ENCODE results near the gene NUP160. TPM values are rescaled to one million over a fixed set of nuclear protein-coding genes. Genes with fewer than 3 reads are reported as not detected.
"Not testable (repeated sequence)": the region's sequence is repeated elsewhere in the genome, so short reads cannot be mapped to it uniquely, and the experiment has no call there.

Gene NUP160
- total RNA-seq, 1 experiment from 2014 or later = 53.8 TPM

DNA sequence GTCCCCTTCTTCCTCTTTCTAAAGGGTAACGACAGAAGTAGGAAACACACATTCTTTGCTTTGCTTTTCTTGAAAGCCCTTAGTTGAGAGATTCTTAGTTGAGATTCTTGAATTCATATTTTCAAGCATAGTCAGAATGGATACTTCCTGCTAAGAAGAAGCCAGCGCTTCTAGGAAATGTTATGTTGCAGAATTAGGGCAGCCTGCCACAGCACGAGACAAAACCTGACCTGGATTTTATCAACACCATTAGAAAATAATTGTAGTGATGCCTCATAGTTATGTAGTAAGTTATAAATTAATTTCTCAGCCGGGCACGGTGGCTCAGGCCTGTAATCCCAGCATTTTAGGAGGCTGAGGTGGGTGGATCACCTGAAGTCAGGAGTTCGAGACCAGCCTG is 37.9 kb upstream of the NUP160 start:
- H3K36me3 ChIP-seq (ENCODE audit: control insufficient read depth in 1 of 2, insufficient read depth in 2 of 2, low read length in 2 of 2) = no peaks in the 10 kb centered on the region
- no peaks in the 10 kb centered on the region for H3K9me2 ChIP-seq (ENCODE audit: insufficient read depth)
- H3K4me1 ChIP-seq (ENCODE audit: control insufficient read depth in 1 of 2, insufficient read depth in 2 of 2, low read length in 2 of 2) = no peaks in the 10 kb centered on the region
- no TSS peak for BruUV-seq (replicated peaks)
- no peaks in the 10 kb centered on the region for H3K79me2 ChIP-seq (ENCODE audit: insufficient read depth, low read length)
- ChIA-PET CTCF (no interaction called here), RAD21 (ENCODE audit: low non-redundant PET in 1 of 2, low total read pairs in 2 of 2, uncharacterized antibody in 2 of 2, unreplicated experiment in 2 of 2) (no interaction called here), POLR2A (no interaction called here)
- DNase-seq (ENCODE audit: low read depth, low spot score) = no peak
- no peaks in the 10 kb centered on the region for H3K9me3 ChIP-seq (ENCODE audit: control insufficient read depth in 1 of 2, insufficient read depth in 1 of 2, low read depth in 1 of 2, low read length in 2 of 2)
- no peak overlapping the region for H2AFZ ChIP-seq (ENCODE audit: low read depth, low read length, poor library complexity, severe bottlenecking)
- H3K4me2 ChIP-seq (ENCODE audit: low read length) = no peak overlapping the region
- no peak overlapping the region for H3K27ac ChIP-seq (ENCODE audit: low read depth, low read length)
- no peak overlapping the region for H3K9ac ChIP-seq (ENCODE audit: low read length)
- ATAC-seq = no peak
- H3K27me3 ChIP-seq (ENCODE audit: insufficient read depth, low read length) = no peaks in the 10 kb centered on the region
- intact Hi-C loops (cut with micrococcal nuclease) = no loop called here
- TF ChIP-seq ZNF274 (IDR thresholded peaks at IDR 0.05; ENCODE audit: low read depth, low read length) (no peak), SRF (IDR thresholded peaks at IDR 0.05; ENCODE audit: low read depth) (no peak), ZFX (IDR thresholded peaks at IDR 0.05) (no peak), ELF1 (IDR thresholded peaks at IDR 0.05; ENCODE audit: borderline replicate concordance, low read depth) (no peak), RAD21 (IDR thresholded peaks at IDR 0.05; ENCODE audit: low read depth) (no peak)
- H4K20me1 ChIP-seq (ENCODE audit: insufficient read depth) = no peaks in the 10 kb centered on the region
- no peak overlapping the region for H3K4me3 ChIP-seq (replicated peaks in 1 of 2; ENCODE audit: low read depth in 1 of 2, low read length in 2 of 2)

DNA sequence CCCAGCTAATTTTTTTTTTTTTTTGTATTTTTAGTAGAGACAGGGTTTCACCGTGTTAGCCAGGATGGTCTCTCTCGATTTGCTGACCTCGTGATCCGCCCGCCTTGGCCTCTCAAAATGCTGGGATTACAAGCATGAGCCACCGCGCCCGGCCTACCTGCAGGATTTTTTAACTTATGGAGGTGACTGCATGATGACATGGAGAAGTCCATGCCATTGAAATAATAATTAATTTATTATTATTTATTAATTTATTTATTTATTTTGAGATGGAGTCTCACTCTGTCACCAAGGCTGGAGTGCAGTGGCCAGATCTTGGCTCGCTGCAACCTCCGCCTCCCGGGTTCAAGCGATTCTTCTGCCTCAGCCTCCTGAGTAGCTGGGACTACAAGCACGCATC is 34.3 kb upstream of the NUP160 start:
- DNase-seq (ENCODE audit: low read depth, low spot score); BruUV-seq (replicated peaks); H3K9me2 ChIP-seq (ENCODE audit: insufficient read depth); H3K4me1 ChIP-seq (ENCODE audit: control insufficient read depth in 1 of 2, insufficient read depth in 2 of 2, low read length in 2 of 2); H3K79me2 ChIP-seq (ENCODE audit: insufficient read depth, low read length); H3K9me3 ChIP-seq (ENCODE audit: control insufficient read depth in 1 of 2, insufficient read depth in 1 of 2, low read depth in 1 of 2, low read length in 2 of 2); H4K20me1 ChIP-seq (ENCODE audit: insufficient read depth); CTCF ChIA-PET; H3K27me3 ChIP-seq (ENCODE audit: insufficient read depth, low read length); H3K27ac ChIP-seq (ENCODE audit: low read depth, low read length); H2AFZ ChIP-seq (ENCODE audit: low read depth, low read length, poor library complexity, severe bottlenecking); H3K9ac ChIP-seq (ENCODE audit: low read length); RAD21 ChIA-PET (ENCODE audit: low non-redundant PET in 1 of 2, low total read pairs in 2 of 2, uncharacterized antibody in 2 of 2, unreplicated experiment in 2 of 2); H3K36me3 ChIP-seq (ENCODE audit: control insufficient read depth in 1 of 2, insufficient read depth in 2 of 2, low read length in 2 of 2); ATAC-seq; H3K4me2 ChIP-seq (ENCODE audit: low read length); intact Hi-C loops (cut with micrococcal nuclease); H3K4me3 ChIP-seq (replicated peaks in 1 of 2; ENCODE audit: low read depth in 1 of 2, low read length in 2 of 2); POLR2A ChIA-PET: not testable (repeated sequence)

DNA sequence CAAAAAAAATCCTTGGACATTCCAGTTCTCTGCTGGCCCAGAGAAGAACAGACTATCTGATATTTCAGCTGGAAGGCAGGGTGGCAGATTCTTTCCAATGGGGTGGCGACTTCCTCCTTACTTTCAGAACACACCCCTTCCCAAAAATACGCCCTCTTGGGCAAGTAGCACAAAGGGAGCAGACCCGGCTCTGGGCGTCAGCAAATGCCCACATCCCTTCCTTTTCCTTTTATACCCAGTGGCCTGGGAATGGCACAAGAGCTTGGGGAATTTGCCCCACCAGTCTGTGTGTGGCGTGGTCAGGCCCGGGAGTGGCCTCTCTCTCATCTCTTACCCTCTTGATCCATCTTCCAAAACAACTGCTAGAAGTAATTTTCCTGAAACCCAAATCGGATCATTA is 33.0 kb upstream of the NUP160 start:
- Histone ChIP-seq H2AFZ (ENCODE audit: low read depth, low read length, poor library complexity, severe bottlenecking) (no peak overlapping the region), H3K4me3 (replicated peaks in 1 of 2; ENCODE audit: low read depth in 1 of 2, low read length in 2 of 2) (no peak overlapping the region), H3K9me3 (ENCODE audit: control insufficient read depth in 1 of 2, insufficient read depth in 1 of 2, low read depth in 1 of 2, low read length in 2 of 2) (no peaks in the 10 kb centered on the region), H3K4me1 (ENCODE audit: control insufficient read depth in 1 of 2, insufficient read depth in 2 of 2, low read length in 2 of 2) (no peaks in the 10 kb centered on the region), H3K27ac (ENCODE audit: low read depth, low read length) (no peak overlapping the region), H4K20me1 (ENCODE audit: insufficient read depth) (no peaks in the 10 kb centered on the region), H3K36me3 (ENCODE audit: control insufficient read depth in 1 of 2, insufficient read depth in 2 of 2, low read length in 2 of 2) (no peaks in the 10 kb centered on the region), H3K4me2 (ENCODE audit: low read length) (no peak overlapping the region), H3K79me2 (ENCODE audit: insufficient read depth, low read length) (no peaks in the 10 kb centered on the region), H3K27me3 (ENCODE audit: insufficient read depth, low read length) (no peaks in the 10 kb centered on the region), H3K9ac (ENCODE audit: low read length) (no peak overlapping the region), H3K9me2 (ENCODE audit: insufficient read depth) (no peaks in the 10 kb centered on the region)
- POLR2A ChIA-PET = no interaction called here
- CTCF ChIA-PET = no interaction called here
- DNase-seq (ENCODE audit: low read depth, low spot score) (no peak), ATAC-seq (no peak)
- no TSS peak for BruUV-seq (replicated peaks)
- no peak for TF ChIP-seq EZH2phosphoT487 (IDR thresholded peaks at IDR 0.05; ENCODE audit: borderline replicate concordance)
- TF ChIP-seq SRF (IDR thresholded peaks at IDR 0.05; ENCODE audit: low read depth) = no peak
- TF ChIP-seq CBX3 (IDR thresholded peaks at IDR 0.05; ENCODE audit: low read depth) = no peak
- TF ChIP-seq EZH2 (IDR thresholded peaks at IDR 0.05) = no peak
- no peak for TF ChIP-seq ZNF274 (IDR thresholded peaks at IDR 0.05; ENCODE audit: low read depth, low read length)
- intact Hi-C loops (cut with micrococcal nuclease) = no loop called here
- RAD21 ChIA-PET (ENCODE audit: low non-redundant PET in 1 of 2, low total read pairs in 2 of 2, uncharacterized antibody in 2 of 2, unreplicated experiment in 2 of 2) = no interaction called here
